GM23338 (cell line): ENCODE results near the gene HCFC1.

Experiments
- CREB1 ChIP-seq: fragments of 250-450 bp; sonication (Bioruptor Pico); IDR thresholded peaks from 2 replicates; pipeline ENCODE4 v1.5.0; 2020; ENCODE audit warnings: low read depth, mild to moderate bottlenecking, moderate library complexity
- EZH2 ChIP-seq: fragments of 200-600 bp; sonication (generic); IDR thresholded peaks from one replicate; pipeline ENCODE4 v1.8.0; 2017; ENCODE audit warnings: antibody characterized with exemption, mild to moderate bottlenecking, low read depth; ENCODE audit not compliant: unreplicated experiment
- EZH2phosphoT487 ChIP-seq: fragments of 200-600 bp; sonication (generic); IDR thresholded peaks from one replicate; pipeline ENCODE4 v1.8.1; 2018; ENCODE audit warnings: antibody characterized with exemption; ENCODE audit not compliant: unreplicated experiment
- JUNB ChIP-seq: IDR thresholded peaks from one replicate; pipeline ENCODE4 v1.6.1; 2016; ENCODE audit warnings: antibody characterized with exemption; ENCODE audit not compliant: unreplicated experiment
- NANOG ChIP-seq: IDR thresholded peaks from 2 replicates; pipeline ENCODE4 v1.6.1; 2016; ENCODE audit warnings: antibody characterized with exemption, borderline replicate concordance
- POLR2AphosphoS5 ChIP-seq: IDR thresholded peaks from 2 replicates; pipeline ENCODE4 v1.6.1; 2016; ENCODE audit warnings: antibody characterized with exemption, low read depth
- REST ChIP-seq: IDR thresholded peaks from one replicate; pipeline ENCODE4 v1.6.1; 2018; ENCODE audit warnings: antibody characterized with exemption; ENCODE audit not compliant: unreplicated experiment
- STAT1 ChIP-seq: IDR thresholded peaks from one replicate; pipeline ENCODE4 v1.6.1; 2016; ENCODE audit warnings: antibody characterized with exemption; ENCODE audit not compliant: unreplicated experiment
- ZNF114 ChIP-seq: fragments of 250-450 bp; sonication (Bioruptor Pico); IDR thresholded peaks from 2 replicates; pipeline ENCODE4 v1.5.0; 2020; ENCODE audit warnings: mild to moderate bottlenecking, moderate library complexity
- ZNF331 ChIP-seq: fragments of 250-450 bp; sonication (Bioruptor Pico); IDR thresholded peaks from 2 replicates; pipeline ENCODE4 v1.5.0; 2020; ENCODE audit warnings: low read depth, mild to moderate bottlenecking, moderate library complexity
- ZNF462 ChIP-seq: fragments of 250-450 bp; sonication (Bioruptor Pico); IDR thresholded peaks from 2 replicates; pipeline ENCODE4 v1.5.0; 2020; ENCODE audit warnings: mild to moderate bottlenecking, moderate library complexity
- TF ChIP-seq, protein P1 (sequence below), 2 experiments: fragments of 200-600 bp in 1 of 2; sonication (generic) in 1 of 2; conservative IDR thresholded peaks; 2 replicates each; pipeline versions ENCODE4 v1.5.1 to v1.6.1; 2016 to 2017; ENCODE audit warnings: antibody characterized with exemption in 2 of 2, low read depth in 2 of 2, mild to moderate bottlenecking in 2 of 2, moderate library complexity in 1 of 2

DNA sequence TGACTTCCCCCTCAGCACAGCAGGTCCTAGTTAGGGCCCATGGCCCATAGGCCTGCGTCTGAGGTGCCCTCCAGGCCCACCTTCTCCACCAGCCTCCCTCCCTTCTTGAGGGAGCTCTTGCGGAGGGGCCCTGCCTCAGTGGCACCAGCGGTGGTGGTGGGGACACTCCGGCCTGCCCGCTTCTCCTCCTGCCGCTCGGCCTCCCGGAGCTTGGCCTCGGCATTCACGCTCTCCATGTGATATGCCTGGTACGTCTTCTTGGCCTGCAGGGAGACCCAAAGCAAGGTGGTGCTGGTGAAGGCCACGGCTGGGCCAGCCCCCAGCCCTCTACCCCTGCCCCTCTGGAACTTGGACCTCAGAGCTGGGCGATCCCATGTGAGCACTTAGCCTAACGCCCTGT is 51.1 kb downstream of the HCFC1 start:
- TF ChIP-seq, protein P1, sequence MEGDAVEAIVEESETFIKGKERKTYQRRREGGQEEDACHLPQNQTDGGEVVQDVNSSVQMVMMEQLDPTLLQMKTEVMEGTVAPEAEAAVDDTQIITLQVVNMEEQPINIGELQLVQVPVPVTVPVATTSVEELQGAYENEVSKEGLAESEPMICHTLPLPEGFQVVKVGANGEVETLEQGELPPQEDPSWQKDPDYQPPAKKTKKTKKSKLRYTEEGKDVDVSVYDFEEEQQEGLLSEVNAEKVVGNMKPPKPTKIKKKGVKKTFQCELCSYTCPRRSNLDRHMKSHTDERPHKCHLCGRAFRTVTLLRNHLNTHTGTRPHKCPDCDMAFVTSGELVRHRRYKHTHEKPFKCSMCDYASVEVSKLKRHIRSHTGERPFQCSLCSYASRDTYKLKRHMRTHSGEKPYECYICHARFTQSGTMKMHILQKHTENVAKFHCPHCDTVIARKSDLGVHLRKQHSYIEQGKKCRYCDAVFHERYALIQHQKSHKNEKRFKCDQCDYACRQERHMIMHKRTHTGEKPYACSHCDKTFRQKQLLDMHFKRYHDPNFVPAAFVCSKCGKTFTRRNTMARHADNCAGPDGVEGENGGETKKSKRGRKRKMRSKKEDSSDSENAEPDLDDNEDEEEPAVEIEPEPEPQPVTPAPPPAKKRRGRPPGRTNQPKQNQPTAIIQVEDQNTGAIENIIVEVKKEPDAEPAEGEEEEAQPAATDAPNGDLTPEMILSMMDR (conservative IDR thresholded peaks at IDR 0.05; ENCODE audit: low read depth in 2 of 2): no peak
- TF ChIP-seq REST (no peak), CREB1 (no peak), EZH2 (no peak), EZH2phosphoT487 (no peak), POLR2AphosphoS5 (no peak), NANOG (no peak), ZNF114 (CRISPR knock-in tag) (no peak), STAT1 (no peak), JUNB (no peak), ZNF462 (CRISPR knock-in tag) (no peak), ZNF331 (no peak)
